Activated CD4-positive, alpha-beta T cell treated with anti-CD3 and anti-CD28 coated beads, Interleukin-2, amount 50 U/mL, for 48 hours (primary cell): ENCODE data around the gene NUDT4.
A peak's percentile ranks its signal among the peaks of the same experiment; 100 is the strongest.
"Not testable (repeated sequence)": the region's sequence is repeated elsewhere in the genome, so short reads cannot be mapped to it uniquely, and the experiment has no call there.

Source experiments
- DNase-seq, 2 experiments: peaks; one replicate each; pipeline ENCODE4 v3.0.0-alpha.2; 2020

NUDT4 gene

DNA sequence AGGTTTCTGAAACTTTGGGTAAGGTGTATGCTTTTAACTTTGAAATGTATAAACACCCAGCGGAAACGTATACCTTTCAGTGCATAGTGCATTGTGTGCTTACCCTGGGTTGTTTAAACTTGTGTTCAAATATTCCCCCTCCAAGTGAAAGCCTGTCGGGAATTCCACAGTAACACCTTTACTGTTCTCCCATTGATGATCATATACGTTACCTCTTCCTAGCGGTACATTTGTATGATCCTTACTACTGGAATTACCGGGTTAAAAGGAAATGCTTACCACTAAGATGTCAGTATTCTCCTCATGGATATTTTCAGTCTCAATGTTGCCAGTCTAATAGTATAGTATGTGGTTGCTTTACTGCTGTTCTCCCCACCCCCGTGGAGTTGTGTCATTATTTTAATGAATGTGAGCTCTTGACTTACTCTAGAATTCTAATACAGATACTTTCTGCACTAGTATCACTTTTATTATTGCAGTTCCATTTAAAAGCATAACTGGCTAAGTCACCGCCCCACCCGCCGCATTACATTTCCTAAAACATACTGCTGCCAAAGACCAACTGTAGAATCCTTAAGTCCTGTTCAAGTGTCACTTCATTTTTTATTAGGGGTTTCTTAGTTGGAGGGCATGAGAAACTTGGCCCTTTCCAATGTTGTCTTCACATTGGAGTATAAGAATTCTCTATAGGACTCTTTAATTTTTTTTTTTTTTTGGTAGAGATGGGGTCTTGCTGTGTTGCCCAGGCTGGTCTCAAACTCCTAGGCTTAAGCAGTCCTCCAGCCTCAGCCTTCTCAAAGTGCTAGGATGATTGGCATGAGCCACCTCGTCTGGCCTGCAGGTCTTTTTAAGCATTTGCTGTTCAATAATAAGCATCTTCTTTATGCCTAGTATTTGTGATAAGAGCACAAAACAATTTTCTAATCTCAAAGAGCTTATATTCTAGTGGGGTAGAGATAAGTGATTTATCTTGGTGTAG, 24.9 kb downstream of the NUDT4 start:
- peak; percentile 49 to 60 for DNase-seq

DNA sequence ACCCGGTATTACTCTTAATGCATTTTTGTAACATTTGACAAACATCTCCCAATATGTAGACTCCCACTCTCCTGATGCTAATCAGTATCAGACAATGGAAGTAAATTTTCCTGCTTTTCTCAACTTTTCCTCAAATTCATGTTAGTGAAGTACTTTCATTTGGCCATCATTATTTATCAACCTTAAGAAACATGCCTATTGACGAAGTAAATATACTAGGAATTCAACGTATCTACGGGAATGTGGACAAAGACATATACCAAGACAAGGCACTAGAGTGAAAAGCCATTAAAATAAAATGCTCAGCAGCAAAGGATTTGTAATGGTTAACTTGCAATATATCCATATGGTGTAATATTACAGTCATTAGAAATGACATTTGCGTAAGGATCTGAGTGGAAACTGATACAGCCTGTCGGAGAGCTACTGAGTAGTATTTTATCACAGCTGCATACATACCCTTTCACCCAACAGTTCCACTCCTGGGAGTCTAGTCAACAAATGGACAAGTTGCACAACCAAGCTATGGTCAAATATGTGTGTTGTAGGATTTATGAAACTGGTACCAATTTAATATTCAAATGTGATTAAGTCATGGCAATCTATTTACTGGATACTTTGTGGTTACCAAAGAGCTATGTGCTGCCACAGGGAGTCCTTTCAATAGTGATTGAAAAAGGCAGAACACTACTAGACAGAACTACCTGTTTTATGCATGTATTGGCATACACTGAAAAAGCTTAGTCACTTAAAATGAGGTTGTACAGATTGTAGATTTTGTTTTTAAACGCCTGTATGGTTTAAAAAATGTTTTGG, 26.5 kb downstream of the NUDT4 start:
- no peak for DNase-seq

DNA sequence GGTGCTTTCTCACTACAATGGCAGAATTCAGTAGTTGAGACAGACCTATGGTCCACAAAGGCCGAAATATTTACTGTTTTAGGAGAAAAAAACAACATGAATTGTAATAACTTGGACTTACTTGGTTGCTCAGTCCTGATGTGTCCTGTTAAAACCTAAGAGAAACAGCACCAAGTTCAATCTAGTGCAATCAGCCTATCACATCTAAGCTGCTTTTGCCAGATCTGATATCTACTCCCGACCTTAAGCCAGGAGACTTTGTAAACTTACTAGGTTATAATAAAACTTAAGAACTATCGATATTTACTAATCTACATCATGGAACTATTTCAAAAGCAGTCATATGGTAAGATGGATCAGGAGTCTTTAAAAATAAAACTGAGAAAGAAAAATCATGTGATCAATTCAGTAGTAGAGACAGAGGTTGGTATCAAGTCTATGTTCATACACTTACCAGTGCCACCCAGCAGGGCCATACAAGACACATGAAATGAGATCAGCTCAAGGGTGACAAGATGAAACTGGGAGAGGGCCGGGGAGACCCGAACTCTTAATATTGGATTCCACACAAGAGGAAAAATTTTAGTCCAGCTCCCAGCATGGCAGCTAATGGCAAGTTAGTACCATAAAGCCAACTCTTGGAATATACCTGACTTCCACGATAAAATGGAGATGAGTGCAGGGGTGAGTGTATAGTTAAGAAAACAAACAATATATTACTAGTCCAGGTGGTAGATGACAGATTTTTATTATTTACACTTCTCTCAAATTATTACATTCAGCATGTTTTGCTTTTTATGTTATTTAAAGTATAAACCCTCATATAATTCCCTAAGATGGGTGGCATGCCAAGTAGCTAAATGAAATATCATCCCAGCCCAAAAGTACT, 27.5 kb downstream of the NUDT4 start:
- no peak for DNase-seq

DNA sequence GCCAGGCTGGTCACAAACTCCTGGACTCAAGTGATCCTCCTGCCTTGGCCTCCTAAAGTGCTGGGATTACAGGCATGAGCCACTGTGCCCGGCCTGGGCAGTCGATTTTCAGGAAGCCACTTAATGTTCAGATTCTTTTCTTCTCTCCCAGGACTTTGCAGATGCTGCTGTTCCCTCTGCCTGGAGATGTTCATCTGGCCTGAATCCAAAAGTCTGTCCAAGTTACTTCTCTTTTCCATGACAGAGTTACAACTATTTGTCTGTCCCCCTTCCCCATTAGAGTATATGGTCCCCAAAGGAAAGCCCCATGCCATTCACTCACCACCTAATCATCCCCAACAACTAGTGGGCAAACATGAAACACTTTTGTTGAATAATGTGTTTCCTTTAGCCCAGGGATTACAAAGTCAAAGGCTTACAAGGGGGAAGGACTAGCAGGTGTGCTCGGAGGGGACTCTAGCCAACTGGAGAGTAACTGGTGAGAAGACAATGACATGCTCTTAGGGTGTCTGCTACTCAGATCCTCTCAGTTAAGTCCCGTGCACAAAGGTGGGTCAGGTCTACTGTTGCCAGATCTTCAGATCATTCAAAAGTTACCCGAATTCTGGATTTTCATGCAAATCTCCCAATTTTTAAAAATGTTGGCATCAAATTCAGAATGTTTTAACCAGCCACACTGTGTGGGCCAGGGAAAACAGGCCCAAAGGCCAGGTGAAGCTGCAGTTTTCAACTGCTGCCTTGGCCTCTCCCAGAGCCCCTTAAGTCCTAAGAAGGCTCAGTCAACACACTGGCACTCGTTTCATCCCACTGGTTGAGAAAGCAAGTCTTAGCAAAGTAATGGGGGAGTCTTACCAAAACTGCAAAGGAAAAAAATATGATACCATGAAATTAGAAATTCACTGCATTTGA, 29.6 kb downstream of the NUDT4 start:
- DNase-seq, result no peak

DNA sequence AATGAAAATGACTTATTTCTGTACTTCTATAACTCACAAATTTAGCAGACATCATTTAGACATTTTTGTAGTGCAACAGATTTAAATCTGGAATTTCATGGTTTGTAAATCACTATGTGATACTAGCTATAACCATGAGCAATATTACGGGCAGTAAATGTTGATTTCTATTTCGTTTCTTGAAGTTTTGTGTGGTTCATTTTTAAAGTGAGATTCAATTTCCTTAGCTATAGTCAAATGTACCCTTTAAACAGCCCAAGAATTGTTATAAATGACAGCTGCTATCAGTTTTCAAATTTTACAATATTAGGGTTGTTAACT, 30.2 kb downstream of the NUDT4 start:
- no peak for DNase-seq

DNA sequence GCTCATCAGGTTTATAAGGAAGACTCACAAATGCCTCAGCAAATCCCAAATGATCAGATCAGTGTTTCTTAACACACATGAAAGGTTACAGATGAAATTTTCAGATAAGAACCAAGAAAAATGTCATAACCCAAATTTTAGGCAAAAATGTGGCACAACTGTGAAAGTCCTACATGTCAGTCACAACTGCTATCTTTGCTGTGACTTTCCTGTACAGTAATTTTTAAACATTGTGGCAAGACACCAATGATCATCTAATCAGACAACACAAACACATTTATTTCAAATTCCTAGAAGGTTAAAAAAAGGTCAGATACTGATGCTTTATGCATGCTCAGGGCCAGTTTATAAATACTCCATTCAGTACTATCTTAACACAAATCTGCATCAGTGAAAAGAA, 31.1 kb downstream of the NUDT4 start:
- no peak for DNase-seq

DNA sequence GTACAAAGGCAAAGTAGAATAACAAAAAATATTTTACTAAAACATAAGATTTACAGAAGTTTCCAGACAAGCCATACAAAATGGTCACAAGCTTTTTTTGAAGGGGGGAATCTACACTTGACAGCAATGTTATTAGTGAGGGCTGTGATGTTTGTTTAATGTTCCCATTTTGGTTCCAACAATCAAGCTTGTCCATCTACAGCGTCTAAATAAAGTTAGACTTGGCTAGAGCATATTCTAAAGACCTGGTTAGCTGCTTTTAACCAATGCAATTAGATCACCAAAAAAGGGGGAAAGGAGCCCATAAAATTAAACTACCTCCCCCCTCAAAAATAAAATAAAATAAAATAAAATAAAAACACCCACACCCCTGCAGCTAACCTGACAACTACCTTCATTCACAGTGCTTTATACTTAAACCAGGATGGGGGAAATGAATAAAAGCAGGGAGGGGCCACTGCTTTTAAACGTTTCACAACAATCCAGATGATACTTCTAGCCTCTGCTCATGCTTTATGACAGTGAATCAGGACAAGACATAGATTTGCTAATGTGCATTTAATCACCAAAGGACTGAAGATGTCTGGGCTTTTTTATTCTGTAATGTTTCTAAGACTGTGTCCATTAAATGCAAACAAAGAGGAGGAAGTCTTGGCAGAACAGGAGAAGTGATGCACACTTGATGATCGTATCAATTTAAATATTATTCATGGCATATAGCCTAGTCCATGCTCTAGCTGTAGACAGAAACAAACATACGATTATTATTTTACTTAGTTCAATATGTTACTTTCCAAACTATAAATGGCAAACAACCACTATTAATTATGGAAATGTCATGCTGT, 31.8 kb downstream of the NUDT4 start:
- DNase-seq, result not testable (repeated sequence)

DNA sequence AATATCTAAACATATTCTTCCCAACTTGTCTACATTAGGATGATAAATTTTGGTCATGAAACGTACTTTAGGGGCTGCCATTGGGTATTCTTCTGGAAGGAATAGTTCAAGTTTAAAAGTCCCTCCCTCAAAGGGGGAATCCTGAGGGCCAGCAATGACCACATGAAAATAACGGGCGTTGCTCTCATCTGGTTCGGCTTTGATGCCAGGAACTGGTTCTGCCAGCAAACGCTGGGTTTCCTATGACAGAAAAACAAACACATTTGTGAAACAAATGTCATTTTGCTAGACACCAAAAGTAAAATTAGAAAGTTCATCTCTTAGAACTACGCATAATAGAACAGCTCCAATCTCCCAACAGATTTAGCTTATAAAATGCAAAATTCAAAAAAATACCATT, 33.3 kb downstream of the NUDT4 start:
- not testable (repeated sequence) for DNase-seq

DNA sequence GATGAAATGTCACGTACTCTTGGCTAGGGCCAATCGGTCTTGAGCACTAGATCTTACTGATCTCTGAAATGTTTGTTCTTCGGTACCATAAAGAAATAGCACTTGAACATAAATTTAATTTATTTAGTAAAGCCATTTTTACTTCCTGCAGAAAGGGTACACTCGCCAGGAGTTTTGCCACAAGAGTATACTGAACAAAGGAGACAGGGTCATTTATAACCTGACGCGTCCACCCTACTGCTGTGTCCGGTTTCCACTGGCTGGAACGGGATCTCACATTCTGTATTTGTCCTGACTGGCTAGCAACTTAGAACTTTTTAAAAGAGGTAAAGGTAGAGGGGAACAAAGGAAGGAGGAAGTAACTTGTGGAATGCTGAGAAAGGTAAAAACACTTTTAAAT, 34.7 kb downstream of the NUDT4 start:
- DNase-seq, result not testable (repeated sequence)

DNA sequence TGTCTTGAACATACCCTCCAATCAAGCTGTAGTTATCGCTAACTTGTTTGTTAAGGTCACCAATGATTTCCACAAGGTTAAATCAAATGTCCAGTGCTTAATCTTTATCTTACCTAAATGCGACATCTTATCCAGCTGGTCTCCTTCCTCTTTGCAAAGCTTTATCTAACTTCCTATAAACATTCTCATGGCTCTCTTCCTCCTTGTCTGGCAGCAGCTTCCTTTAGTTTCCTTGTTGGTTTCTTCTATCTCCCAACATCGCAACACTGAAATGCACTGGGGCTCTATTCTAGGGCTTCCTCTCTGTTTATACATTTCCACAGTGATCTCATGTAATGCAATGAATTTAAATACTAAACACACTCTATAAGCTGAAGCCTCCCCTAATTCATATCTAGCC, 35.3 kb downstream of the NUDT4 start:
- DNase-seq, result no peak

DNA sequence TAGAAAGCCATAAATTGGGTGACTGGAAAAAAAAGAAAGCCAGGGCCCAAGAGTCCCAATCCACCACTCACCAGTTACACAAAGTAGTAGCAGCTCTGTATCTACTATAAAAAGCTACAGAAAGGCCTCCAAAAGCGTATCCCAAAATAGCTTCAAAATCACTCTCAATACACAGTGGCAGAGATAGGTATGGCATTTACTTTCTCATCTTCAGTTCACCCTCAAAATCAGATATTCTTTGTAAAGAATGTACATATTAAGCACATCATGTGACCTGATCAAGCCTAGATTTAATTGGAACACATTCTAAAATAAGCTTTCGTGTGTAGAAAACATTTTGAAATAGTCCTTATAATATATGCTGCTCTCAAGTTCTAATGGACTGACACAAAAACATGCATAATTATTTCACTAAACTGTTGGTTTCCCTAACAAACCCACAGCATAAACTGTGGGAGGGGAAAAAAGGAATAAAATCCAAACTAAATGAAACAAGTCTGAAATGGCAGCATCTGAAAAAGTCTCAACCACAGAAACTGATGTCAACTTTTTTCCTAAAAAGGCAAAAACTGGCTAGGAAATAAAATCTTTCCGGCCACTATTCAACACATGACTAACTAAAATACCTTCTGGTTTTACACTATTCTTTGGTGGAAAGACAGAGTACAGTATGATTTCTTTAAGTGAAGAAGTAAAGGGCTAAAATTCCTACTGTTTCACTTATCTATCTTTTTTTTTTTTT, 38.2 kb downstream of the NUDT4 start:
- no peak for DNase-seq

DNA sequence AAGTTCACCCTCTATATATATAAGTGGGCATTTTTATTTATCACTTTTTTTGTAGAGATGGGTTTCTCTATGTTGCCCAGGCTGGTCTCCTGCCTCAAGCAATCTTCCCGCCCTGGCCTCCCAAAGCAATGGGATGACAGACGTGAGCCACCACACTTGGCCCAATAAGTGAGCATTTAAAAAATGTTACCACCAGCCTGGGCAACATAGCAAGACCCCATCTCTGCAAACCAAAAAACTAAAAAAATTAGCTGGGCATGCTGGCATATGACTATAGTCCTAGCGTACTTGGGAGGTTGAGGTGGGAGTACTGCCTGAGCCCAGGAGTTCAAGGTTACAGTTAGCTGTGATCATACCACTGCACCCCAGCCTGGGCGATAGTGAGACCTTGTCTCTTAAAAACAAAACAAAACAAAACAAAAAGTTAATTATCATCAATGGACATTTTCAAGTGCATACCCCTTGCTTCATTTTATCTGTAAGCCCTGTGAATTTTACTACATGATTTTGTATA, 40.3 kb downstream of the NUDT4 start:
- DNase-seq, result no peak

DNA sequence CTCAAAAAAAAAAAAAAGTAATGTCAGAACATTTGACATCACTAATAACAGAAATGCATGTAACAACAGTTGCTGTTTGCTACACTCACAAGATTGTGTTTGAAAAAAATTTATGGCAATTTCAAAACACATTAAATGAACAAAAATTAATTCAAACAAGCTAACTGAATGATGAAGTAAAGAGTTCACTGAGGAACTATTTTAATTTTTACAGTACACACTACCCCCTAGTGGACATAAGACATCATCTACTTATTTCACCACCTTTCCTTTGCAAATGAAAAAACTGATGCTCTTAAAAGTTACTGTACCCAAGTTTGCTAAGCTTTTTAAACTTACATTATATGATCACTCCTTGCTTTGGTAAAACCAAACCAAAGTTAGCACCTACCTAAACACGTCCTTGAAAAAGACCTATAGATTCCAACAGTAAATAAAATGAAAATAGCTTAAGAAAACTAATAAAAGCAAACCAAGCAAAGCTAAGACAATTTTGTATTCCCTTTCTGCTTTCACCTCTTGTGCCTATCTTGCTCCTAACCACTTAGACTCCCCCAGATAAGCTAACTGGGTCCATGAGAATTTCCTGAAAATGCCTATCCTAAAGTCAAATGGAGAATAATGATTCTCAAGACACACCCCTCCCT, 41.8 kb downstream of the NUDT4 start:
- no peak for DNase-seq

DNA sequence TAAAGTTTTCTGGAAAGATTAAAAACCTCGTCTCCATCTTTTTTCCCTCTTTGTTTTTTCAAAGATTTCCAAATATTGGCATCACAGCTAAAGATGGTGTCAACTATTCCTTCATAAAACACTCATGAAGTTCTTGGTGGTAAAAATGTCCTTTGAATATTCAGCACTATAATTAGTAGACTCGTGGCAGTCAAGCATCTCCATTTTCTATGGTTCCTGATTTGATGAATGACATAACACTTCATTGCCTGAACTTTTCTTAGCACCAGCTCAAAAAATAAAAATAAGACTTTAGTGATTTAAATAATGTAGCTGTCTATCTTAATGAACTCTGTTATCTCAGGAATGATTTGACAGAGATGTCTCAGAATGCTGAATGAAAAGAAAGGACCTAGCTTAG, 44.3 kb downstream of the NUDT4 start:
- no peak for DNase-seq

DNA sequence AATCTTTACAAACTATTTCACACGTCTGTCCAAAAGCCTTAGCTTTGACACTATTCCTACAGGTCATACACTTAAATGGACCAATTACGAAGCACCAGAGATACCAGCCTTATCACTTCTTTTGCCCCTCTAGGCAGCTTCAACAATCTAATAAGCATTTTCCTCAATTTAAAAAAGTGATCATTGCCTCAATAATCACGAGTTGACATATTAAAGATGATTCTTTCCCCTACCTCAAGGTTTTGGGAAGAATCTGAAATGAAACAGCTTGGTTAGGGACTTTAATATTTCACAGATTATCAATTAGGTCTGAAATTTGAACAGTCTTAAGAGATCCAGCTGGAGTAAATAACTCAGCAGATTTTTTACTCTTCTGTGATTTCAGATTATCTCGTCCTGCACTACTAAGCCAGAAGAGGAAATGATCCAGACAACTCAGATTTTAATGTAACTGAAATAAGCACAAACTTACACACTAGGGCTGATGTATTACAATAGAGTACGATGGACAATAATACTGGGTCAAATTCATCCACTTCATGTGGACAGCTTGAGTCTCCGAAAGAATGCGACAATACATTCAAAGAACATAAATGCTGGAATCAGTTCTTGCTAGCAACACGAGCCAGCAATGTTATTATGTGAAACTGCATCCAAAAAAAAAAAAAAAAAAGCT, 48.1 kb downstream of the NUDT4 start:
- DNase-seq, result no peak

DNA sequence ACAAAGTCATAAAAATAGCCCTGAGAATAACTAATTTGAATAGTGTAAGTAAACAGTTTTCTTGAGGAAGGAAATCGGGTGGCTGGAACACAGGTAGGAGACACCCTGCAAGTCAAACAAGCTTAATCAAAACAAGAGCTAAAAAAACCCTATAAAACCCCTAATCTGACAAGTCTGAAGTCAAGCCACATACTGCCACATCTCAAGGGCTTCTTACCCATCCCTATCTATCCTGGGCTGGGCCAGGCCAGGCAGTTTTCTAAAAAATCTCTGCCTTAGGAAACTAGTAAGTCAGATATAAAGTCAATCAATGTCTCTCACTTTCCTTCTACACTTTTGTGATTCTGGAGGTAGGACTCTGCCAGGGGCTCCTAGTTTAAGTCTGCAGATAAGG, 48.7 kb downstream of the NUDT4 start:
- DNase-seq, result no peak

DNA sequence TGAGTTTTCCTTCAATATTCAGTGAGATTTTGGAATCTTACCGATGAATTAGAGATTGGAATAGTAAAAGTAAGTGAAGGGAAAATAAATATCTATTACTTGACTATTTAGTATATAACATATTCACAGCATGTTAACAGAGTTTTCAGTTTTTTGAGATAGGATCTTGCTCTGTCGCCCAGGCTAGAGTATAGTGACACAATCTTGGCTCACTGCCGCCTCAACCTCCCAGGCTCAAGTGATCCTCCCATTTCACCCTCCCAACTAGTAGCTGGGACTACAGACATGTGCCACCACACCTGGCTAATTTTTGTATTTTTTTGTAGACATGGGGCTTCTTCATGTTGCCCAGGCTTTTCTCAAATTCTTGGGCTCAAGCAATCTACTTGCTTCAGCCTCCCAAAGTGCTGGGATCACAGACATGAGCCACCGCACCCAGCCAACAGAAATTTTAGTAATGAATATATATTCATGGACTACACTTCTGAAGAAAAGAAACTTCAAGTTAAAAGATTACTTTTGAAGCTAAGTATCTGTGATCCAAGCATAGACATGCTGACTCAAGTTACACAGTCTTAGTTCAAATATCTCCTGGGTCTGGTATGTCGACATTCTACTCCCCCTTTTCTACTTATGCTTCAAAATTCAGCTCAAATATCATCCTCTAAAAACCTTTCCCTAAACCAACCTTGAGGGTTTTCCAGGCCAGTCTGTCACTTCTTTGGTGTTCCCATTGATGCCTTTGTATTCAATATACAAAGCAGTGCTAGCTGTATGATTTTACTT, 50.2 kb downstream of the NUDT4 start:
- DNase-seq, result no peak

DNA sequence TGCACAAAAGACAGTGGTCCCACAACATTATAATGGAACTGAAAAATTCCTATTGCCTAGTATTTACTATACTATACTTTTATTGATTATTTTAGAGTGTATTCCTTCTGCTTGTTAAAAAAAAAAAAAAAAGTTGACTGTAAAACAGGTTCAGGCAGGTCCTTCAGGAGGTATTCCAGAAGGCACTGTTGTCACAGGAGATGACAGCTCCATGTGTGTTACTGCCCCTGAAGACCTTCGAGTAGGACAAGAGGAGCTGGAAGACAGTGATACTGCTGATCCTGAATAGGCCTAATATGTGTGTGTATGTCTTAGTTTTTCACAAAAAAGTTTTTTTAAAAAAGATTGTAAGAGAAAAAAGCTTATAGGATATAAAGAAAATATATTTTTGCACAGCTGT, 51.7 kb downstream of the NUDT4 start:
- no peak for DNase-seq
